HG03565 (cell line): Measurements from ENCODE around the gene GHRL.
A peak's percentile ranks its signal among the peaks of the same experiment; 100 is the strongest.

Source experiments
- ATAC-seq: cut with Tn5 transposase; IDR thresholded peaks from one replicate; pipeline ENCODE4 v1.9.1; 2021; ENCODE audit warnings: mild to moderate bottlenecking, moderate library complexity; ENCODE audit not compliant: unreplicated experiment

Gene GHRL, protein sequence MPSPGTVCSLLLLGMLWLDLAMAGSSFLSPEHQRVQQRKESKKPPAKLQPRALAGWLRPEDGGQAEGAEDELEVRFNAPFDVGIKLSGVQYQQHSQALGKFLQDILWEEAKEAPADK

DNA sequence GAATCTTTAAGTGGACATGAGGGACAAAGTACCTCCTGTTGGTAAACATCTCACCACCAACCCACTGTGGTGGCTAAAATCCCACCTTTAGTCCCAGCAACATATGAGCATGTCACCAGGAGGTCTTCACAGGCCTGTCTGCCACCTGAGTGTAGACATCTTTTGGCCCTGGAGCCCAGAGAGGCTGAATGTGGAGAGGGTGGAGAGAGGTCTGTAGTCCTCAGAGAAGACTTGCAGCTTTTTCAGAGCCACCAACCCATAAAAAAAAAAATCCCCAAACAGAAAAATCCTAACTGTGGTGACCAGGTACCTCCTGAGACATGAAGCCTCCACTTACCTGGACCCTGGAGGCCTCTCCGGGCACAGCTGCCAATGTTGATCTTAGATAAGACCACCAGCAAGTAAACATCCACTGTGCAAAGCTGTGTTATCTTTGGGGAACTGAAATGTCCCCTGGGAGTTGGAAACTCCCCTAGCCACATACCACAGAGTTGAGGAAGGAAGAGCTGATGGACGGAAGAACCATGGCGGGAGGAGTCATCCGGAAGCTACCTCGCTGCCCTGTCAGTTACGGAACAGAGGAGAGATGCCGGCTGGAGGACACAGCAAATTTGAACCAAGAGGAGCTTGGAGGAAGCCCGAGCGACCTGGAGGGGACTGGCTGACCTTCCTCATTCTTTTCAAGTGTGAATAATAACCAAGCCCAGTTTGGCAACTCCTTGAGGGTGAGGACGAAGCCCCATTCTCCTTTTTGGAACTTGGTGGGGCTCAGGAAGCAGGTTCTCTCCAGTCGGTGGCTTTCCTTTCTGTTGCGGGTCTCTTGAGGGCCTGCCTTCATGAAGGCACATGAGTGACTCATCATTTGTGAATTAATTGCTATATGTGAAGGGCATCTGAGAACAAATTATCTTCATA, at the start of gene GHRL:
Gene GHRL, minus strand, starts transcription at position 443 of the 915 bp plus-strand sequence. CDS start 2,767 bp downstream, outside the sequence.
- ATAC-seq, result peak; percentile 75

DNA sequence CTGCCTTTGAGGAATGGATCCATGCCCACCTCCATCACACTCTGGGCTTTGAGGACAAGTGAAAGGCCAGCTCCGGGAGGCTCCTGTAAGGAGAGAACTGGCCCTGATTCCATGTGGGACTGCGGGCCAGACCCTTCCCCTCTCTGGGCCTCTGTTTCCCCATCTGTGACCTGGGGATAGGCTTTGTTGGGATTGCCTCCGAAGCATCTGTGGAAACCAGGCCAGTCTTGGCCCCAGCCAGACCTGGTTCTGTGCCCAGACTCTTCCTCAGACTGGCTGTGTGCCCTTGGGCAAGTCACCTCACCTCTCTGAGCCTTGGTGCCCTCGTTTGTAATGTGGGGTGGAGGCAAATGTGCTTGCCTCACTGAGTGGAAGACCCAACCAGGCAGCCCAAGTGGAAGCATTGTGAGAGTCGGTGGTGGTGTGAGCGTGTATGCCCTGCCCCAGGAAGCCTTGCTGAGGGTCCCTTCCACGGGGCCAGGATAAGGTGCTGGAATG, 49.2 kb upstream of the GHRL start:
- no peak for ATAC-seq

- no peak for ATAC-seq
These were observed 47.7 kb upstream of the GHRL start for GRCh38 chr3:10340476-10340875.

DNA sequence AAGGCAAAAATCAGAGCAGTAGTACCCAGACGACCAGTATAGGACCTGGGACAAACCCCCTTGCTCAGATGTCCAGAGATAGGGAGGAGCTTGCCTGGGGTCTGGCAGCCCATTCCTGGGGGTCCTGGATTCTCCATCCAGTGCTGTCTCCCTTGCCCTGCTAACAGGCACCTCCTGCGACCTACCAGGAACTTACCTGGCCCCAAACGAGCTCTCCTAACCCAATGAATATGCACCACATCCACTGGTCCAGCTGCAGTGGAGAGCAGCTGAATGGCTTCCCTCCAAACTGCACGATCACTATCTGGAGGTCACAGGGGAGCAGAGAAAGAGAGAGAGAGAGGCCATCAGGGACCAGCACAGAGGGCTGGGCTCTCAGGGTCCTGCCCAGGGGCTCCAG, 47.3 kb upstream of the GHRL start:
- no peak for ATAC-seq

DNA sequence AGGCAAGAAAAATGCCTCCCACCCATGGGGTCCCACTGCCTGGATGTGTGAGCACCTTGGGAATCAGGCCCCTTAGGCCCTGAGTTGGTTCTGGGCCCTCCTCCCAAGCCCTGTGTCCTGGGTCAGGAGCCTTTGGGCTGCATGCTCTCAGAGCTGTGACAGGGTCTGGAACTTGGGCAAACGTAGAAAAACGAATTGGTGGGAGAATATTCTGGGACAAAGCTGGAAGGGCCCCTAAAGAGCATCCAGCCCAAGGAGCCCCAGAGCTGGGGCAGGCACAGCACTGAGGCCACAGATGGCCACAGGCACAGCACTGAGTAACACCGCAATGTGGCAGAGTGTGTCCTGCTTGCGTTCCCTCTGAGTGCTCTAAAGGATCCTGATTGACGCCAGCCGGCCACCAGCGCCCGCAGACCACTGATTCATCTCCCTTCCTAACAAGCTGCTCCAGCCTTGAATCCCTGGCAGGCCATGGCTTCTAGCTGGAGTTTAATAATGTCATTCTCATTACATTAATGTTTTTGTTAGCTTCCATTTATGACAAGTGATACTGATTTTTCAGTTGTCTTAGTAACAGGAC, 46.7 kb upstream of the GHRL start:
- no peak for ATAC-seq

- ATAC-seq, result no peak
These were observed 46.0 kb upstream of the GHRL start for GRCh38 chr3:10338591-10339353.

GRCh38 chr3:10338164-10338470, 45.4 kb upstream of the GHRL start:
- no peak for ATAC-seq

DNA sequence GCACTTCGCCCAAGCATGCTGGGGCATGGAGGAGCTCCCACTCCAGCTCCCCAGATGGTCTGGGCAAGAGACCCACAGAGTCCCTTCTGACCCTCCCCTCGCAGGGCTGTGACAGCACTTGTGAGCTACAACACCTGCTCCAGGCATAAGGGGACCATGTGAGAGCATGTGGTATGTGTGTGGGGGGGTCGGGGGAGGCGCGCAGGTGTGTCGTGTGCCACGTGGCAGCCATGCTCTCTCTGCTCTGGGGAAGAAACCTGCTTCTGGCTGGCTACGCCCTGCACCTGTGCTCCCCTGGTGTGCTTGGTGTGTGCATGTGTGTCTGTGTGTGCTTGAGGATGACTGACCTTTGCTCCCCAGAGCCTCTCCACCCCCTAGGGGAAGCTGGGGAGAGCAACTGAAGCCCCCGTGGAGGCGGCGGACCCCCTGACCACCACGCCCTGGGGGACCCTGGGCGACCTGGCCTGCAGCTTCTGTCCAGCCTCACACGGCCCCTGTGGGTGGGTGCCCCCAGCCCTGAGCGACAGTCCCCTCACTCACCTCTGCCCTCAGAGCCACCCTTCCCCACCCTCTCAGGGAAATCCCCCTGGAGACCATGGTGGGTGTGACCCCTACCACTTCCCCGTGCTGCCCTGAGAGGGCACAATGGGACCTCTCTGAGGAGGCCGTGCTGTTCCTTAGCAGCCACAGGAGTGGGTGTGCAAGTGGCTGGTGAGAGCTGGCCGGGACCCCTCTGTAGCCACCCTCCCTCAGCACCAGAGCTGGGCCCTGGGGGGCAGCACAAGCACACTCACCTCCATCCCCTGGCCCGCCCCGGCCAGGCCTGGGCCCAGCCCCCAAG, 44.8 kb upstream of the GHRL start:
- ATAC-seq, result no peak

DNA sequence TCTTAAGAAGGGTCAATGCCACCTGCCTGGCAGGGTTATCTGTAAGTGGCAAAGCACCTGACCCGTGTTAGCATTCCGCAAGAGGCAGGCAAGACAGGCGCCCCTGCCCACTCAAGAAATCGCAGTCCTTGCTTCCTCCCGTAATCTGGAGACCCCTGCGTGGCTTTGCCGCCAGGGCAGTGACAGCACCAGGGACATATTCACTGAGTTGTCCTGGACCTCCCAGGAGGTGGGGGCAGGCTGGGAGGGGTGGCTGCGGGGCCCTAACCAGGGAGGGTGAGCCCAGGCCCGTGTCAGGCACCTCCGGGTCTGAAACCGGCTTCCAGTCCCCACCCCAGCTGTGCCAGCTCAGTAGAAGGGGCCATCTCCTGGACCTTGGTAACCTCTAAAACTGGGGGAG, 44.0 kb upstream of the GHRL start:
- ATAC-seq, result no peak

DNA sequence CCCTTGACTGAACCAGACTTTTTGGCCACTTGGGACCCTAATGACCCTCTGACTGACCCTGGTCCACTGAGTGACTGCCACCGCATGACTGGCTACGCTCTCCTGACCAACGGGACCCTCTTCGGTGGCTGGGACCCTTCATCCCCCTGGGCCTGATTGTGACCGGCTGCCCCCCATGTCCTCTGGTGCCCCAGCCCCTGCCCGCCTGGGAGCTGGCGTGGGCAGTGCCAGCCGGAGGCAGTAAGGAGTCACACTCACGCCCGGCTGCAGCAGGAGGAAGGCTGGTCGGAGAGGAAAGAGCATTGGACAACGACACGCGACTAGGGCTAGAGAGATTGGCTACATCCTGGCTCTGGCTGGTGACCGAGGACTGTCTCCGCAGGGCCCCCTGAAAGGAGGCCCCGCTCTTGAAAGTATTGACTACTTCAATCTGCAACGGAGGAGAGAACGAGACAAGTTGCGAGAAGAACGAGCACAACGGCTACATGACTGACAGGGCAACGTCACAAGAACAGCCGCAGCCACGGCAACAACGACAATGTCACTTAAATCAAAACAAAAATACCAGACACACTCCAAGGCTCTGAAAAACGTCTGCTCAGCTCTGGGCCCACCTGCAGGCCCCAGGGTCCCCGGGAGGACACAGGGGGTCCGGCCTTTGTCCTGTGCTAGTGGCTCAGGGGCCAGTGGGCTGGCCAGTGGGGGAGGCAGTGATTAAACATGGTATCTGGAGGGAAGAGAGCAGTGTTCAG, 43.3 kb upstream of the GHRL start:
- no peak for ATAC-seq

DNA sequence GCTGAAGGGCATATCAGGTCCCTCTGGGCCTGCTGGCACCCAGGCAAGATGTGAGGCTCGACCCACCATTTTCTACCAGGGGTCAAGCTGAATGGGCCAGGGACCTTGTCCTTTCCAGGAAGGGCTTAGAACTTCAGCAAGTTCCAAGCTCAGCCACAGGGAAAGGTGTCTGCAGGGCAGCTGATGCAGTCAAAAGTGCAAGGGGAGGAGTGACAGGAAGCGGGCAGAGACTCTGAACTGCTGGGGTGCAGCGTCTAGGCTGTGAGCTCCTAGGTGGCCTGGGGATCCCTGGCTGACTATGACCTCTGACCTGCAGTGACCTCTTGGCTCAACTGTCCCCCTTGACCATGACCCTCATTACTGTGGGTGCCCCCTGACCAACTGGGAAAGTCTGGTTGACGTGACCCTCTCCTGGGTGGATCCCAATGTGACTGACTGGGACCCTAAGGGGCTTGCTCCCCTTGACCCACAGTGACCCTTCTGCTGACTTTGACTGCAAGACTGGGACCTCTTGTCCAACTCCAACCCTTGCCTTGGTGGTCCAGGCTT, 42.5 kb upstream of the GHRL start:
- no peak for ATAC-seq

GRCh38 chr3:10334459-10334858, 41.7 kb upstream of the GHRL start:
- no peak for ATAC-seq

- ATAC-seq, result no peak
These were observed 41.3 kb upstream of the GHRL start for GRCh38 chr3:10334042-10334441.

DNA sequence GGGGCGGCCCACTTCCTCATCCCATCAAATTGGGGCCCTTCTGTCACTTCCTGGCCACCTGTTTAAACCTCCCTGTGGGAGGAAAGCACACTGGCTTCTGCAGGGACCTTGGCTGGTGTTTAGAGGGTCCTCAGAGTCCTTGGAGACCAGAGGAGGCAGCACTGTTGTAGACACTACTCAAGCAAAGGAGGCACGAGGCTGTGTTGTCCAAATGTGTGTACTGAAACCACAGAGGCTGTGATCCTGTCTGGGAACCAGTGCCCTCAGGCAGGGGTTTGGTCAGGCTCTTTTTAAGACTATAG, 40.6 kb upstream of the GHRL start:
- ATAC-seq, result no peak

DNA sequence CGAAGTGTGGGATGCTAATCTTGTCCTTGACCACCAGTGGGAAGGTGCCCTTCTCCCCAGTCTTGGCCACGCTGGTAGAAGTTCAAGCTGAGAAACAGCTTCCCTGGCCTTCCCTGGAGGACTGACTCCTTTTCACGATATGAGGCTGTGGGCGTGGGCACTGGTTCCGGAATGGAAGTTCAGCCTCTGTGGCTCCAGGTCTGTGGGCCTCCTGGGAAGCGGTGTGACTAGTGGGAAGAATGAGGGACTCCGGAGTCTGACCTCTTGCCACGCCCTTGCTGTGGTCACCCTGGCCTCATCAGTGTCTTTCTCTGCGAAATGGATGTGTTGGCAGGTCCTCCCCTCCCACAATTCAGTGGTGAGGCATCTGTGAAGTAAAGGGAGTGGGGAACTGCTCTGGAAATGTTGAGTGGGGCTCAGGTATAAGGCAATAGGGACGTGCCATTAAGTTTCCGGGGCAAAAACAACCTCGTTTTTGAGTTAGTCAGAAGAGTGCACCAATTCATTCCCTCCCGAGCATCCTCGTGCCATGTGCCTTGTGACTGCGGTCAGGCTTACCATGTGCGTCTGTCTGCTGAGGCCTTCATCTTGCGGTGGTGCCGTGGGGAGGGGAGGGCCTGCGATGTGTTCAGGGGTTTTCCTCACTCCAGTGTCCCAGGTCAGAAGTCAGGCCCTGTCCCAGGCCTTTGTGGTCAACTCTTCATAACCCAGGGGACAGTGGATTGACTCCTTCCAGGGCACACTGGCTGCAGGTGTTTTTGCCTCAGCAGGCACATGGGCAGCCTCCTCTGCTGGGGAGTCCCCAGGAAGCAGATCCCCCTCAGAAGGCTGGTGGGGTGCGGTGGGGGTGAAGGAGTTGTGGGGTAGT, 40.0 kb upstream of the GHRL start:
- no peak for ATAC-seq

DNA sequence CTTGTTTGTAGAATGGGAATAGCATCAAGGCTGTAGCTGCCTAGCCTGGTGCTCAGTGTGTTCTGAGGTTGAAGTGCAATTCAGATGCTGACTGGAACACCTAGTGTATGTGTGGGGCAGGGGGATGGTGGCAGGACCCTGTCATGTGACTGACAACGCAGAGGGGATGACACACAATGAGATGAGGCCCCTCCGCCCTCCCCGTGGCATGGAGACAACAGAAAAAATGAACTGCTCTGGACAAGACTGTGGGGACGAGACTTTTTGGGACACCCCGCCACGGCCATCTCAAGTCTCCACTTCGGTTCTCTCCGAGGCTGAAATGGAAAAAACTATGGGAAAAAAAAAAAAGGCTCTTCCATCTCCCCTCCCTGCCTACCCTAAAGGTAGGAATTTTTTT, 38.6 kb upstream of the GHRL start:
- no peak for ATAC-seq

DNA sequence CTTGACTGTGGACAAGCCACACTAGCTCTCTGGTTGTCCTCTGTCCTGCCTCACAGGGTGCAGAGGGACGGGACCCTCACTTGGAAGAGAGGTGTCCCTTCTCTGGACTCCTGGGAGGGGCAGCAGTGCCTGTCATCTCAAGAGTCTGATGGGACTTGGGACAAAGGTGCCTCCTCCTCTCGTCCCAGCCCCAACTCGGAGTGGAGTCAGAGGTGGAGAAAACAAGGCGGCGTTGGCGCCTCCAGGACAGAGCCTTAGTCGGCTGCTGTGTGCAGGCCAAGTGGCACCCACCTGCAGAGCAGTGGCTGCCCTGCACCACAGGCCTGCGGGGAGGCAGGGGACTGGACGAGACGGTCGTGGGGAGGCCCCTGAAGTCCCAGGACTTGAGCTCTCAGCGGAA, 37.6 kb upstream of the GHRL start:
- no peak for ATAC-seq

- no peak for ATAC-seq
These were observed 36.8 kb upstream of the GHRL start for GRCh38 chr3:10329495-10330015.
